Measurements from ENCODE around the gene MORN5.

The MORN5 gene

DNA sequence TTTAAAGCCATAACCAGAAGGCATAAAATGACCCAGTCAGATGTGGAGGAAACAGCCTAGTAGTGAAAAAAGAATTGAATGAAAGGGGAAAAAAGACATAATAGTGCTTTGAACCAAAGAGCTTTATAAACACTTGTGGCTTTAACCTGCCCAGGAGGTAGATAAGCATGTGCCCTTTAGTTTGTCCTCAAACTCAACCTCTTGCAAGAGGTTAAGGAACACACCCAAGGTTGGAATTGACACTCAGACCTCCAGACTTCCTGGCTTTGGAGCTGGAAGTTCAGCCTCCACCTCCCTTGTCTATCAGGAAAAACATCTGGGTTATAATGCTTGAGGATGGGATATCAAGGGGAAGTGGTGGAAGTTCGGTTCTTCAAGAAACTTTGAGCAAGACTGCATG lies 16.4 kb upstream of the MORN5 start:
- H3K9ac ChIP-seq (ENCODE audit: low read length in 5 of 5): no peak overlapping the region
- peaks cover 35 to 61% (median 49%) of the 10 kb centered on the region in 5 donors for H3K36me3 ChIP-seq (ENCODE audit: control insufficient read depth in 5 of 5, insufficient read depth in 5 of 5, low read length in 5 of 5)
- H3K4me3 ChIP-seq (ENCODE audit: low read depth in 1 of 5, low read length in 5 of 5): no peak overlapping the region
- no peaks in the 10 kb centered on the region for H3K9me3 ChIP-seq (ENCODE audit: control insufficient read depth in 5 of 5, low read length in 5 of 5)
- peaks cover 0 to 52% (median 0%) of the 10 kb centered on the region in 5 donors for H3K4me1 ChIP-seq (ENCODE audit: control insufficient read depth in 5 of 5, insufficient read depth in 5 of 5, low read length in 5 of 5)
- H3K27ac ChIP-seq (ENCODE audit: low read depth, low read length): no peak overlapping the region
- no peaks in the 10 kb centered on the region for H3K27me3 ChIP-seq (ENCODE audit: control insufficient read depth in 5 of 5, insufficient read depth in 4 of 5, low read length in 5 of 5)

DNA sequence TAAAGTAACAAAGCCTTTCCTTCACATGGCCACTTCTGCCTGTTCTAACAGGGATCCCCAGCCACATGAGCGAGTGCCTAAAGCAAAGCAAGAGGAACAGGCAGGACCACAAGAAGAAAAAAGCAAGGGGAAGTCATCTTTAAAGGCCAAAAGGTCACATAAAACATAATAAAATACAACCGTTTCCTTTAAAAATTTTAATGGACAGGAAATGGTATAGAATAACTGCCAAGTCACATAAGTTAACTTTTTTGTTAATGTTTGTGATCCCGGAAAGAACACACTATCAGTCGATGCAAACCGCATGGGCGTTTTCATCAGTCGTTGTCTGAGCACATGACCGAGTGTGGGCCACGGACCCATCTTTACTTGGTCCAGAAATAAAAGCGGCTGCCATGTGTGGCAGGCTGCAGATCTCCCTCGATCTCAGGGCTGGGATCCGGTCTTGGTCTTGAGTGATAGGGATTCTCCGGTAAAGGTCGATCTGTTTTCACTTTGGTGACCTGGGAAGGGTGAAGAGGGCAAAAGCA lies 15.8 kb upstream of the MORN5 start:
- Histone ChIP-seq H3K9me3 (ENCODE audit: control insufficient read depth in 5 of 5, low read length in 5 of 5) (no peaks in the 10 kb centered on the region), H3K36me3 (ENCODE audit: control insufficient read depth in 5 of 5, insufficient read depth in 5 of 5, low read length in 5 of 5) (peaks cover 37 to 61% (median 49%) of the 10 kb centered on the region in 5 donors), H3K4me3 (ENCODE audit: low read depth in 1 of 5, low read length in 5 of 5) (no peak overlapping the region)

DNA sequence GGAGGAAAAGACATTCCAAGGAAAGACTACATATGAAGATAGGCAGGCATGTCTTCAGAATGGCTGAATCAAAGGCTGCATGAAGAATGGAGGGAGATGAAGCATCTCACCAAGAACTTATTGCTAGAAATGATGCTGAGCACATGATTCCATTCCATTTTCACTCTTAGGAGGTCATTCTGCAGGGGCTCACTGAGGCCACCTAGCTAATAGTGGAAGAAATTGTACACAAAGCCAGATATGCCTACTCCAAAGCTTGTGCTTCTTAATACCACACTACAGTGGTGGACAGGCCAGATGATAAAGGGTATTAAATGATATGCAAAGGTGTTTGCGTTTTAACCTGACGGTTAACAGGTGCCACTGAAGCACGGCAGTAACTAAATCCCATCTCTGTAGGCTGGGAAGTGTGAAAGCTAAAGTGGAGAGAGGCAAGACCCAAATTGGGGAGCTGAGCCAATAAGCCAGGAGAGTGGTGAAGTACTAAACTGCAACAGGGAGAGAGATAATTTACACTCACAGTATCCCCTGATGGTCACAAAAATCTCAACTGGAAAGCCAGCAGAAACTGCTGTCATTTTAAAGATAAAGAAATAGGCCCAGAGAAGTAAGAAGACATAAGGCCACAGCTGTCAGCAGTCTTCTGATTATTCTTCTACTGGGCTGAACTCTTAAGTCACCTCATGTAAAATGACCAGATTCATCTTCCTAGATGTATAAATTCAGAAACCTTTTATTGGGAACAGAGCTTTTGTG lies 14.7 kb upstream of the MORN5 start:
- peaks cover 37 to 70% (median 49%) of the 10 kb centered on the region in 5 donors for H3K36me3 ChIP-seq (ENCODE audit: control insufficient read depth in 5 of 5, insufficient read depth in 5 of 5, low read length in 5 of 5)

More for the DNA sequence above, 15.8 kb upstream of the MORN5 start:
- Histone ChIP-seq H3K27me3 (ENCODE audit: control insufficient read depth in 5 of 5, insufficient read depth in 4 of 5, low read length in 5 of 5) (no peaks in the 10 kb centered on the region), H3K27ac (ENCODE audit: low read depth, low read length) (no peak overlapping the region), H3K9ac (ENCODE audit: low read length in 5 of 5) (no peak overlapping the region), H3K4me1 (ENCODE audit: control insufficient read depth in 5 of 5, insufficient read depth in 5 of 5, low read length in 5 of 5) (peaks cover 0 to 50% (median 0%) of the 10 kb centered on the region in 5 donors)

DNA sequence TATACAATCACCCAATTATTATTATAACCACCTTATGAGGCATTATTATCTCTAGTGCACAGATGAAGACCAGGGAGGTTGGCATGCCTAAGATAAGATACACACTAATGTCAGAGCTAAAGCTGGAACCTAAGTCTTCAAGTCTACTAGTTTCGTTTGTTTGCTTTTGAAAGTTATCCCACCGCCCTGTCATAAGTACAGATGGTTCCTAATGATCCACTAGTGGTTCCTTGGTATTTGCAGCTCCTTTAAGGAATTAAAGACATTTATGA lies 14.2 kb upstream of the MORN5 start:
- H3K27me3 ChIP-seq (ENCODE audit: control insufficient read depth in 5 of 5, insufficient read depth in 4 of 5, low read length in 5 of 5): no peaks in the 10 kb centered on the region
- H3K9ac ChIP-seq (ENCODE audit: low read length in 5 of 5): no peak overlapping the region
- no peak overlapping the region for H3K27ac ChIP-seq (ENCODE audit: low read depth, low read length)
- H3K9me3 ChIP-seq (ENCODE audit: control insufficient read depth in 5 of 5, low read length in 5 of 5): no peaks in the 10 kb centered on the region
- H3K4me3 ChIP-seq (ENCODE audit: low read depth in 1 of 5, low read length in 5 of 5): no peak overlapping the region
- H3K36me3 ChIP-seq (ENCODE audit: control insufficient read depth in 5 of 5, insufficient read depth in 5 of 5, low read length in 5 of 5): peaks cover 37 to 73% (median 49%) of the 10 kb centered on the region in 5 donors
- H3K4me1 ChIP-seq (ENCODE audit: control insufficient read depth in 5 of 5, insufficient read depth in 5 of 5, low read length in 5 of 5): peaks cover 0 to 39% (median 0%) of the 10 kb centered on the region in 5 donors

More for the DNA sequence above, 14.7 kb upstream of the MORN5 start:
- Histone ChIP-seq H3K9me3 (ENCODE audit: control insufficient read depth in 5 of 5, low read length in 5 of 5) (no peaks in the 10 kb centered on the region), H3K27ac (ENCODE audit: low read depth, low read length) (no peak overlapping the region), H3K9ac (ENCODE audit: low read length in 5 of 5) (no peak overlapping the region), H3K4me1 (ENCODE audit: control insufficient read depth in 5 of 5, insufficient read depth in 5 of 5, low read length in 5 of 5) (peaks cover 0 to 44% (median 0%) of the 10 kb centered on the region in 5 donors), H3K27me3 (ENCODE audit: control insufficient read depth in 5 of 5, insufficient read depth in 4 of 5, low read length in 5 of 5) (no peaks in the 10 kb centered on the region), H3K4me3 (ENCODE audit: low read depth in 1 of 5, low read length in 5 of 5) (no peak overlapping the region)

DNA sequence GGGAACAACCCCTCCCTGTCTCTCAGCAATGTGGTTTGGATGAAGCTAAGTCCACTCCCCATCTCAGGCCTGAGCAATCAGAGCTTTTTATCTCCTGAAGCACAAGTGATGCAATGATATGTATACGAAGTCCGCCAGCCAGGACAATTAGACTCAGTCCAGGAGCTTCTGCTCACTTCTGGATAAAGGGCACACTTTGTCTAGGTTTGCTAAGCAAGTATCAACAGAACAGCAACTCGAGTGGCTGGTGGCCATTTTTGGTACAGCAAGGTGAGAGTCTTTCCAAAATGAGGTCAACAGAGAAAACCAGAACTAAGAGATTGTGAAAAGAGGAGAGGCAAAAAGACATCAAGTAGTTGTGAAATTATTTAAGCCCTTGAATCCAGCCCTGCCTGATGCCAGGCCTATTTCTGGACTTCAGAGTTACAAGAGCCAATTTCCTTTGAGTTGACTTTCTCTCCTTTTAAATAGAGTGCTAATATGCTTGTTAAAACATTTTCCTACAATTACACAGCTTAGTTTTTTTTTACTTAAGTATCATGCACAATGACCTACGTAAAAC lies 8.4 kb upstream of the MORN5 start:
- no peaks in the 10 kb centered on the region for H3K27me3 ChIP-seq (ENCODE audit: control insufficient read depth in 5 of 5, insufficient read depth in 4 of 5, low read length in 5 of 5)
- H3K9ac ChIP-seq (ENCODE audit: low read length in 5 of 5): peak overlapping the region in 1 of 5 donors; percentile 2
- H3K9me3 ChIP-seq (ENCODE audit: control insufficient read depth in 5 of 5, low read length in 5 of 5): no peaks in the 10 kb centered on the region
- H3K4me1 ChIP-seq (ENCODE audit: control insufficient read depth in 5 of 5, insufficient read depth in 5 of 5, low read length in 5 of 5): peaks cover 0 to 10% (median 3%) of the 10 kb centered on the region in 5 donors
- H3K27ac ChIP-seq (ENCODE audit: low read depth, low read length): no peak overlapping the region
- peaks cover 11 to 34% (median 19%) of the 10 kb centered on the region in 5 donors for H3K36me3 ChIP-seq (ENCODE audit: control insufficient read depth in 5 of 5, insufficient read depth in 5 of 5, low read length in 5 of 5)
- H3K4me3 ChIP-seq (ENCODE audit: low read depth in 1 of 5, low read length in 5 of 5): no peak overlapping the region

DNA sequence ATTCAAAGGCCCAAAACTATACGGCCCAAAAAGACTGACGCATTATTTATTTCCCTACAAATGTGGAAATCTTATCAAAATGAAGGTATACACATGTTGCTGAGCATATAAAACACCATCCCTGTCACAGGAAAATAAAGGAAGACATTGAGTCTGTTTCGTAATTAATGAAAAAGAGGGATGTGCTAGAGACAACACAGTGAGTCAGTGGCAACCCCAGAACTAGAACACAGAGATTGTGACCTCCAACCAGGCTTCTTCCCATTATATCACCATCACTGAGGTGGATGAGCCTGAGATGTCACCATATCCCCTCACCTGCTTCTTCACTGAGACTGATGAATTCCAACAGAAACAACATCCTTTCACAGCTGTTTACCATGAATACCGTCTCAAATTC lies 3.9 kb upstream of the MORN5 start:
- H3K4me3 ChIP-seq (ENCODE audit: low read depth in 1 of 5, low read length in 5 of 5): no peak overlapping the region
- peaks cover 6 to 32% (median 27%) of the 10 kb centered on the region in 5 donors for H3K4me1 ChIP-seq (ENCODE audit: control insufficient read depth in 5 of 5, insufficient read depth in 5 of 5, low read length in 5 of 5)
- no peaks in the 10 kb centered on the region for H3K27me3 ChIP-seq (ENCODE audit: control insufficient read depth in 5 of 5, insufficient read depth in 4 of 5, low read length in 5 of 5)
- no peak overlapping the region for H3K27ac ChIP-seq (ENCODE audit: low read depth, low read length)
- peaks cover 0 to 7% (median under 1%) of the 10 kb centered on the region in 5 donors for H3K36me3 ChIP-seq (ENCODE audit: control insufficient read depth in 5 of 5, insufficient read depth in 5 of 5, low read length in 5 of 5)
- no peak overlapping the region for H3K9ac ChIP-seq (ENCODE audit: low read length in 5 of 5)
- H3K9me3 ChIP-seq (ENCODE audit: control insufficient read depth in 5 of 5, low read length in 5 of 5): no peaks in the 10 kb centered on the region

DNA sequence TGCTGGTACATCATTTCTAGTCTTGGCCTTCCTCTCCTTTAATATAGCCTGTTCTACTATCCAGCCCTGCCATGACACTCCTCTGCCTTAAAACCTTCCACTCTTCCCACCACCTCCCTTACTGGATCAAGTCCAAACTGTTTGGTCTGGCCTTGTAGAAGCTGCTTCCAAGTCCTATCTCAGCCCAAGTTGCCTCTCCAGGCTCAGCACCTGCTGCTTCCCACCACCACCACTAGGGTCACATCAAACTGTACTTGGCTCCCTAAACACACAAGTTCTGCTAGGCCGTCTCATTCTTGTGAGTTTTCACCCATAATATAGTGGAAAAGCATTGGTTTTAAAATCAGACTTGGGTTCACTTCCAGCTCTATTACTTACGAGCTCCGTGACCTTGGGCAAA lies 1.5 kb upstream of the MORN5 start:
- peaks cover 0 to 7% (median 0%) of the 10 kb centered on the region in 5 donors for H3K9me3 ChIP-seq (ENCODE audit: control insufficient read depth in 5 of 5, low read length in 5 of 5)
- H3K9ac ChIP-seq (ENCODE audit: low read length in 5 of 5): peak overlapping the region in 3 of 5 donors; percentile 19 to 99 (median 25)
- H3K27ac ChIP-seq (ENCODE audit: low read depth, low read length): no peak overlapping the region
- H3K36me3 ChIP-seq (ENCODE audit: control insufficient read depth in 5 of 5, insufficient read depth in 5 of 5, low read length in 5 of 5): no peaks in the 10 kb centered on the region
- H3K27me3 ChIP-seq (ENCODE audit: control insufficient read depth in 5 of 5, insufficient read depth in 4 of 5, low read length in 5 of 5): no peaks in the 10 kb centered on the region
- H3K4me3 ChIP-seq (ENCODE audit: low read depth in 1 of 5, low read length in 5 of 5): peak overlapping the region in 2 of 5 donors; percentile 29 to 34
- H3K4me1 ChIP-seq (ENCODE audit: control insufficient read depth in 5 of 5, insufficient read depth in 5 of 5, low read length in 5 of 5): peaks cover 6 to 27% (median 22%) of the 10 kb centered on the region in 5 donors

DNA sequence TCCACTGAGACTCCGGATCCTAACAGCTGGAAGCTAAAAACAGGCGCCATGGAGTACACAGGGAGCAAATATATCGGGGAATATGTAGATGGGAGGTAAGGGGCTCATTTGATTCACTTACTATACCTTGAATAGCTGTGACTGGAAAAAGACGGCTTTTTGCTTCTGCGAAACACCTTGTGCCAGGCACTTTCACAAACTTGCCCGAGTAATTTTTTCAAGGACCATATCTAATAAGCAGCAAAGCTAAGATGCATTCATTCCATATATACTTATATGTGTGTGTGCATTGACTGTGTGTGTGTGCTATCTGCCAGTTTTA lies 178 bp downstream of the MORN5 start:
- H3K27me3 ChIP-seq (ENCODE audit: control insufficient read depth in 5 of 5, insufficient read depth in 4 of 5, low read length in 5 of 5): no peaks in the 10 kb centered on the region
- H3K27ac ChIP-seq (ENCODE audit: low read depth, low read length): no peak overlapping the region
- H3K9ac ChIP-seq (ENCODE audit: low read length in 5 of 5): peak overlapping the region in 1 of 5 donors; percentile 98
- peak overlapping the region; percentile 61 to 95 (median 92) for H3K4me3 ChIP-seq (ENCODE audit: low read depth in 1 of 5, low read length in 5 of 5)
- H3K9me3 ChIP-seq (ENCODE audit: control insufficient read depth in 5 of 5, low read length in 5 of 5): peaks cover 0 to 7% (median 0%) of the 10 kb centered on the region in 5 donors
- H3K4me1 ChIP-seq (ENCODE audit: control insufficient read depth in 5 of 5, insufficient read depth in 5 of 5, low read length in 5 of 5): peaks cover 6 to 27% (median 22%) of the 10 kb centered on the region in 5 donors
- no peaks in the 10 kb centered on the region for H3K36me3 ChIP-seq (ENCODE audit: control insufficient read depth in 5 of 5, insufficient read depth in 5 of 5, low read length in 5 of 5)

DNA sequence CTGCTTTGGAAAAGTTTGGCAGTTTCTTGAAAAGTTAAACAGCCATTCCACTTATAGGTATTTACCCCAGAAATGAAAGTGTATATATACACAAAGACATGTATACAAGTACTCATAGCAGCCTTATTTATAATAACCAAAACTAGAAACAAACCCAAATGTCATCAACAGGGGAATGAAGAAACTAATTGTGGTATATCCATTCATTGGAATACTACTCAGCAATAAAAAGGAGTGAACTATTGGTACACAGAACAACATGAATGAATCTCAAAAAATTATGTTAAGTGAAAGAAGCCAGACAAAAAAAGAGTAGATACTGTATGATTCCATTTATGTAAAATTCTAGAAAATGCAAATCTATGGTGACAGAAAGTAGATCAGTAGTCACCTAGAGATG lies 2.7 kb downstream of the MORN5 start:
- Histone ChIP-seq H3K4me3 (ENCODE audit: low read depth in 1 of 5, low read length in 5 of 5) (no peak overlapping the region), H3K4me1 (ENCODE audit: control insufficient read depth in 5 of 5, insufficient read depth in 5 of 5, low read length in 5 of 5) (peaks cover 6 to 24% (median 22%) of the 10 kb centered on the region in 5 donors), H3K27ac (ENCODE audit: low read depth, low read length) (no peak overlapping the region), H3K36me3 (ENCODE audit: control insufficient read depth in 5 of 5, insufficient read depth in 5 of 5, low read length in 5 of 5) (no peaks in the 10 kb centered on the region), H3K27me3 (ENCODE audit: control insufficient read depth in 5 of 5, insufficient read depth in 4 of 5, low read length in 5 of 5) (no peaks in the 10 kb centered on the region), H3K9ac (ENCODE audit: low read length in 5 of 5) (no peak overlapping the region), H3K9me3 (ENCODE audit: control insufficient read depth in 5 of 5, low read length in 5 of 5) (peaks cover 0 to 7% (median 0%) of the 10 kb centered on the region in 5 donors)

DNA sequence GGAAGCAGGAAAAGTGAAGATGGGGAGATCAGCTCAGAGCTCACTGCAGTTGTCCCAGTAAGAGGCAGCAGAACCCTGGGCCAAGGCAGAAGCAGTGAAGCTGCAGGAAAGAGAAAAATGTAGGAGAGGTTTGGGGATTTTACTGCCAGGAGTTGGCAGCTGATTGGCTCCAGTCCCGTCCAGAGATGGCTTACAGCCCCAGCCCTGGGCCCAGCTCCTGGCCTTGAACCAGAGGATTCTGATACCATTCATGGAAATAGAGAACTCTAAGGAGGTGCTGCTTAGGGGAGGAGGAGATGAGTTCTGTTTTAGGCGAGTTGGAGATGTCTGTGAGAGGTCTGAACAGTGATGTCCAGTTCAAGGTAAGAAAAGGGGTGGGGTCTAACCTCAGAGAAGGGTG lies 4.6 kb downstream of the MORN5 start:
- Histone ChIP-seq H3K4me3 (ENCODE audit: low read depth in 1 of 5, low read length in 5 of 5) (no peak overlapping the region), H3K27me3 (ENCODE audit: control insufficient read depth in 5 of 5, insufficient read depth in 4 of 5, low read length in 5 of 5) (no peaks in the 10 kb centered on the region), H3K4me1 (ENCODE audit: control insufficient read depth in 5 of 5, insufficient read depth in 5 of 5, low read length in 5 of 5) (peaks cover 2 to 19% (median 5%) of the 10 kb centered on the region in 5 donors), H3K9me3 (ENCODE audit: control insufficient read depth in 5 of 5, low read length in 5 of 5) (peaks cover 0 to 7% (median 0%) of the 10 kb centered on the region in 5 donors), H3K27ac (ENCODE audit: low read depth, low read length) (no peak overlapping the region), H3K36me3 (ENCODE audit: control insufficient read depth in 5 of 5, insufficient read depth in 5 of 5, low read length in 5 of 5) (no peaks in the 10 kb centered on the region), H3K9ac (ENCODE audit: low read length in 5 of 5) (no peak overlapping the region)
